Glutamatergic neuron (in vitro differentiated cells): Measurements from ENCODE around the gene SUGT1. TPM values are rescaled to one million over a fixed set of nuclear protein-coding genes. Genes with fewer than 3 reads are reported as not detected.

Source experiments
- DNase-seq: peaks from one replicate; pipeline ENCODE4 v3.0.0; 2022
- H3K27ac Mint-ChIP-seq: one replicate; pipeline ENCODE4 v1.8.0; 2020; ENCODE audit warnings: mild to moderate bottlenecking, mixed read lengths, inconsistent platforms; ENCODE audit not compliant: unreplicated experiment
- H3K27me3 Mint-ChIP-seq: one replicate; pipeline ENCODE4 v1.8.0; 2020; ENCODE audit warnings: mild to moderate bottlenecking, moderate library complexity, mixed read lengths, inconsistent platforms; ENCODE audit not compliant: unreplicated experiment
- H3K36me3 Mint-ChIP-seq: one replicate; pipeline ENCODE4 v1.8.0; 2020; ENCODE audit warnings: mild to moderate bottlenecking, mixed read lengths, inconsistent platforms; ENCODE audit not compliant: unreplicated experiment
- H3K4me1 Mint-ChIP-seq: one replicate; pipeline ENCODE4 v1.8.0; 2020; ENCODE audit warnings: mild to moderate bottlenecking, low read depth, mixed read lengths, inconsistent platforms; ENCODE audit not compliant: unreplicated experiment
- H3K4me3 Mint-ChIP-seq: one replicate; pipeline ENCODE4 v1.8.0; 2020; ENCODE audit warnings: mild to moderate bottlenecking, mixed read lengths, inconsistent platforms; ENCODE audit not compliant: unreplicated experiment
- H3K9me3 Mint-ChIP-seq: one replicate; pipeline ENCODE4 v1.8.0; 2020; ENCODE audit warnings: mild to moderate bottlenecking, moderate library complexity, mixed read lengths, inconsistent platforms; ENCODE audit not compliant: unreplicated experiment
- CTCF ChIP-seq: fragments of 200-600 bp; sonication (generic); IDR thresholded peaks from one replicate; pipeline ENCODE4 v1.5.0; 2021; ENCODE audit not compliant: partially characterized antibody, unreplicated experiment
- total RNA-seq: library from RNA; stranded (reverse); fragmentation: NEBNext Ultra II Directional; extraction: Animal tissue kit (Norgen Biotek cat#: 25700); gene quantifications from one replicate; pipeline ENCODE4 v1.2.1, GENCODE V29; 2021; ENCODE audit not compliant: unreplicated experiment

SUGT1 gene
- total RNA-seq, 1 donor from 2014 or later = 57.9 TPM

- no peak overlapping the region for H3K4me3 Mint-ChIP-seq
- peaks cover 3% of the 10 kb centered on the region for H3K27me3 Mint-ChIP-seq
- no peaks in the 10 kb centered on the region for H3K36me3 Mint-ChIP-seq
- peak; percentile 68 for TF ChIP-seq CTCF
- H3K9me3 Mint-ChIP-seq = no peaks in the 10 kb centered on the region
- no peak for DNase-seq
- peaks cover 3% of the 10 kb centered on the region for H3K4me1 Mint-ChIP-seq
- H3K27ac Mint-ChIP-seq = no peak overlapping the region
Measured at GRCh38 chr13:52652980-52653303, 306 bp downstream of the SUGT1 start.

- TF ChIP-seq CTCF = no peak
- DNase-seq = no peak
- H3K4me3 Mint-ChIP-seq = no peak overlapping the region
- H3K27me3 Mint-ChIP-seq = no peaks in the 10 kb centered on the region
- H3K4me1 Mint-ChIP-seq = peaks cover under 1% of the 10 kb centered on the region
- H3K36me3 Mint-ChIP-seq = no peaks in the 10 kb centered on the region
- H3K9me3 Mint-ChIP-seq = no peaks in the 10 kb centered on the region
- H3K27ac Mint-ChIP-seq = no peak overlapping the region
Measured at GRCh38 chr13:52659340-52659739, 6.7 kb downstream of the SUGT1 start.

GRCh38 chr13:52664272-52664671 lies 11.6 kb downstream of the SUGT1 start:
- no peak for TF ChIP-seq CTCF
- H3K27ac Mint-ChIP-seq = no peak overlapping the region

GRCh38 chr13:52665325-52665724 lies 12.7 kb downstream of the SUGT1 start:
- Mint-ChIP-seq H3K27me3 (no peaks in the 10 kb centered on the region), H3K9me3 (no peaks in the 10 kb centered on the region), H3K4me3 (no peak overlapping the region), H3K27ac (no peak overlapping the region), H3K4me1 (no peaks in the 10 kb centered on the region), H3K36me3 (no peaks in the 10 kb centered on the region)
- no peak for DNase-seq
- no peak for TF ChIP-seq CTCF

More at GRCh38 chr13:52664272-52664671, 11.6 kb downstream of the SUGT1 start:
- Mint-ChIP-seq H3K27me3 (no peaks in the 10 kb centered on the region), H3K4me1 (no peaks in the 10 kb centered on the region), H3K9me3 (no peaks in the 10 kb centered on the region), H3K36me3 (no peaks in the 10 kb centered on the region), H3K4me3 (no peak overlapping the region)
- DNase-seq = no peak

- no peak overlapping the region for H3K4me3 Mint-ChIP-seq
- no peaks in the 10 kb centered on the region for H3K9me3 Mint-ChIP-seq
- no peak for DNase-seq
Measured at GRCh38 chr13:52669677-52670076, 17.0 kb downstream of the SUGT1 start.

More at GRCh38 chr13:52669677-52670076, 17.0 kb downstream of the SUGT1 start:
- no peaks in the 10 kb centered on the region for H3K27me3 Mint-ChIP-seq
- H3K27ac Mint-ChIP-seq = no peak overlapping the region
- no peaks in the 10 kb centered on the region for H3K36me3 Mint-ChIP-seq
- no peak for TF ChIP-seq CTCF
- no peaks in the 10 kb centered on the region for H3K4me1 Mint-ChIP-seq
